GM18519 (cell line): ENCODE measurements around the gene YWHAE.
A peak's percentile ranks its signal among the peaks of the same experiment; 100 is the strongest.
"Not testable (repeated sequence)": the region's sequence is repeated elsewhere in the genome, so short reads cannot be mapped to it uniquely, and the experiment has no call there.

Source experiments
- ATAC-seq: cut with Tn5 transposase; IDR thresholded peaks from one replicate; pipeline ENCODE4 v1.9.1; 2021; ENCODE audit warnings: mild to moderate bottlenecking, moderate library complexity; ENCODE audit not compliant: unreplicated experiment, low FRiP score

Gene YWHAE

GRCh38 chr17:1399679-1400512 lies at the start of gene YWHAE:
YWHAE (minus strand) TSS chr17:1400222; CDS start chr17:1400110, 112 bp downstream.
- peak; percentile 70 for ATAC-seq

GRCh38 chr17:1449412-1449967 lies 49.5 kb upstream of the YWHAE start:
- no peak for ATAC-seq

- ATAC-seq = no peak
These were observed 47.0 kb upstream of the YWHAE start for GRCh38 chr17:1447052-1447451.

GRCh38 chr17:1446201-1446600 lies 46.2 kb upstream of the YWHAE start:
- ATAC-seq = no peak

- ATAC-seq = not testable (repeated sequence)
These were observed 45.7 kb upstream of the YWHAE start for GRCh38 chr17:1445695-1446094.

GRCh38 chr17:1442721-1443120 lies 42.7 kb upstream of the YWHAE start:
- not testable (repeated sequence) for ATAC-seq

- no peak for ATAC-seq
These were observed 42.2 kb upstream of the YWHAE start for GRCh38 chr17:1442187-1442586.

- no peak for ATAC-seq
These were observed 40.9 kb upstream of the YWHAE start for GRCh38 chr17:1440921-1441320.

GRCh38 chr17:1438593-1439083 lies 38.6 kb upstream of the YWHAE start:
- ATAC-seq = no peak

GRCh38 chr17:1435326-1435725 lies 35.3 kb upstream of the YWHAE start:
- no peak for ATAC-seq

- no peak for ATAC-seq
These were observed 34.1 kb upstream of the YWHAE start for GRCh38 chr17:1434150-1434549.

GRCh38 chr17:1431631-1432104 lies 31.6 kb upstream of the YWHAE start:
- no peak for ATAC-seq

GRCh38 chr17:1423456-1424135 lies 23.6 kb upstream of the YWHAE start:
- no peak for ATAC-seq

- no peak for ATAC-seq
These were observed 22.9 kb upstream of the YWHAE start for GRCh38 chr17:1422885-1423284.

- ATAC-seq = no peak
These were observed 21.4 kb upstream of the YWHAE start for GRCh38 chr17:1421470-1421869.

- ATAC-seq = no peak
These were observed 21.0 kb upstream of the YWHAE start for GRCh38 chr17:1420981-1421380.

GRCh38 chr17:1420163-1420562 lies 20.1 kb upstream of the YWHAE start:
- ATAC-seq = no peak

GRCh38 chr17:1418476-1418875 lies 18.5 kb upstream of the YWHAE start:
- ATAC-seq = not testable (repeated sequence)

- ATAC-seq = no peak
These were observed 16.4 kb upstream of the YWHAE start for GRCh38 chr17:1416414-1416813.

GRCh38 chr17:1414634-1415033 lies 14.6 kb upstream of the YWHAE start:
- no peak for ATAC-seq

GRCh38 chr17:1414001-1414574 lies 14.1 kb upstream of the YWHAE start:
- ATAC-seq = no peak
